Measurements from ENCODE around the gene ERI3.
A peak's percentile ranks its signal among the peaks of the same experiment; 100 is the strongest.

Gene ERI3

GRCh38 chr1:44259090-44259489 is 96.0 kb downstream of the ERI3 start:
- no peak for DNase-seq

DNA sequence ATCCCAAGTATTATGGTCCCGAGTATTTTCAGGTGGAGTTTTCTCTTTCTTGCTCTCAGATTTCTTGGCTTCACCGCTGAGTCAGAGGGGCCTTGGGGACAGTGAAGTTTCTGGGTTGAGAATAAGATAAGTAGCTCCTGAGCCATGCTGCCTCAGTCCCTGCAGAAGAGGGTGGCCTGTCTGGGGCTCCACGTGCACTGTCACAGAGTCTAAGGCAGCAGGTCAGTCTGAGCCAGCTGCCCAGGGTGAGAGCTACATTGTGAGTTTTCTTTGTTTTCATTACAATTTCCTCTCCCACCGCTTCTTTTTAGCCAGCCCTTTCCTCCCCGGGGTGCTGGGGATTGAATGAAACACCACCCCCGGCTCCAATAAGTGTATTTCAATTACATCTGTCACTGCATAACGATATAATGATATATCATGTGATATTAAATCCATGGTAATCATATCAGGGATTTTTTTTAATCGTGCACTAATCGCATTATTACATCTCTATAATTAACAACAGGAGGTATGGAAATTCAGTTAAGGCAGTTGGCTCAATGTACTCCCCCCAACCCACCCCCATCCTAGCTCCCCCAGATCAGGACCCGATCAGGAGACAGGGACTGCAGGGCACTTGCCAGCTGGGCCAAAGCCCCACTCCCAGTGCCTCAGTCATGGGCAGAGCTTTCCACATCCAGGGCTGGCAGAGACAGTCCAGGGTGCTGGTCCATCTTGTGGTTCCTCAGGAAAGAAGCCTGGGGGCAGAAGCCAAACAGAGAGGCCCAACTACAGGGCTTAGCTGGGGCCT is 98.1 kb downstream of the ERI3 start:
- no peak for DNase-seq

- DNase-seq: no peak
Measured at GRCh38 chr1:44254392-44254910, 100.6 kb downstream of the ERI3 start.

GRCh38 chr1:44251989-44252671 is 102.9 kb downstream of the ERI3 start:
- no peak for DNase-seq

GRCh38 chr1:44251486-44251885 is 103.6 kb downstream of the ERI3 start:
- no peak for DNase-seq

- no peak for DNase-seq
Measured at GRCh38 chr1:44250068-44250781, 104.8 kb downstream of the ERI3 start.

- DNase-seq: no peak
Measured at GRCh38 chr1:44249543-44249942, 105.5 kb downstream of the ERI3 start.

- DNase-seq: no peak
Measured at GRCh38 chr1:44246806-44247205, 108.3 kb downstream of the ERI3 start.

DNA sequence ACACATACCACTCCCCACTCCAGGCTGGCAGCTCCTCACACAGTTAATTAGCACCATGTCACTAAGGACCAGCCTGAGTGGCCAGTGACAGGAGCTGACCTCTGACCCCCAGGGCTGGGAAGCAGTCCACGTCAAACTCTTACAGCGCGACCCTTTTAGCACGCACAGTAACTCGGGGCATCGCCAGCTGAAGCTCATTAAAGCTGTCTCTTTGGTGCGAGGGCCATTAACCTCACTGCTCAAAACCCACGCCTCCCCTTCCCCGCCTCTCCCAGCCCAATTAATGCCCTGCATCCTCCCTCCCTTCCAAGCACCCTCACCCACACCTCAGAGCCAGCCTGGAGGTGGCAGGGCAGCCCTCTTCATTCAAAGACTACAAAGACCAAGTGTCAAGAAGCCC is 110.1 kb downstream of the ERI3 start:
- DNase-seq: no peak

- DNase-seq: no peak
Measured at GRCh38 chr1:44243782-44244495, 111.1 kb downstream of the ERI3 start.

- no peak for DNase-seq
Measured at GRCh38 chr1:44242746-44243145, 112.3 kb downstream of the ERI3 start.

GRCh38 chr1:44240802-44241671 is 114.0 kb downstream of the ERI3 start:
- DNase-seq: no peak

DNA sequence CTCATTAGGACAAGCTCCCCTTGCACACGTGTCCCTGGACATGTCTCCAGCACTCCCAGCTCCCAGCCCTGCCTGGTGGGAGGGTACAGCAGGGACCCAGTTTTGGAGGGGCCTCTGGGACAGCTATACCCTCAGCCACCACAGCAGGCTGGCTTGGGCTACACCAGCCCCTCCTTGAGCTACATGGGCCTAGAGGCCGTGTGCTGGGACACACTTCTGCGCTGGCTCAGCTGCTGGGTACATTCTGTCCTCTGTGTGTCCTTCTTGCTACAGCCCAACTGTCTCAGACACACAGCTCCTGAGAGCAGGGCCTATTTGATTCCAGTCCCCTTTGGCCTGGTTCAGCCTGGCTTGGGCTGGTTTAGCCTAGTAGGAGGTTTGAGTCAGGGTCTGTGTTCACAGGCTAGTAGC is 115.1 kb downstream of the ERI3 start:
- DNase-seq: no peak

DNA sequence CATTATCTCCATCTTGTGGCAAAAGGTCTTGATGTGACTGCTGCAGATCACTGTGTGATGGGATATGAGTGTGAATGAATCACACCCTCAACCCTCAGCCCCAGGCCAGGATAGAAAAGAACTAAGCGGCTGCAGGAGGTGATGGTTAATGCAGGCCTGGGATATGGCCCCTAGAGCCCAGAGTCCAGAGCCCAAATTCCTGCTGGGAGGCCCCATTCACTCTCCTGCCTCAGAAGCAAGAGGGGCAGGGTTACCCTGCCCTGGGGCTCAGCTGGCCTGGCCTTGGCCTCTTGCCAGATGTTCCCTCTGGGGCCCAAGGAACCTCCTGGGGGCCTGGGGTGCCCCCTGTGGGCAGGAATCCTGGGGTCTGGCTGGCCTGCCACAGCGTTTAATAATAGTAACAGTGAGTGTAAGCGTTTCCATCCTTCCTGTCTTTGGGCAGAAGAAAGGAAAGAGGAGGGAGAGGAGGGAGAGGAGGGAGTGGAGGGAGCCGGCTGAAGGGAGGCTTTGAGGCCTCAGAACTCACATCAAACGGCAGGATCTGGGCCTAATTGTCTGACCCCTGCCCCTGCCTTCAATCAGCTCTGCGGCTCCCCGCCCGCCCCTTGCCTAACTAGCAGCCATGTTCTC is 115.6 kb downstream of the ERI3 start:
- no peak for DNase-seq

DNA sequence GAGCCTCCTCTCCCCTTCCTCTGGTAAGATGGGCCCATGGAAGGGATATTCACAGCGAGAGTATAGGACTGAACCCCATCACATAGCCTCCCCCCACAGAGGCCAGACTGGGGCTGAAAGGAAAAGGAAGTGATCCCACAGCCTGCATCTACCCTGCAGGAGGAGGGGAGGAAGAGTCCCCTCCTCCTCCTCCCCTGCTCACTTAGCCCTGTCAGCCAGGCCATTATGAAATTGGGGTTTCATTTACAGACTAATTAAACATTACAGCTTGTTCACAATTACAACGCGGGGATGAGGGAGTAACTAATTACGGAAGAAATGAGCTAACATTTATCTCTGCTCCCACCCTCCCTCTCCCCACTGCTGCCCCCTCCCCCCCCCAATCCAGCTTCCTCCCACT is 116.4 kb downstream of the ERI3 start:
- DNase-seq: no peak

GRCh38 chr1:44237721-44238457 is 117.2 kb downstream of the ERI3 start:
- peak; percentile 39 for DNase-seq

DNA sequence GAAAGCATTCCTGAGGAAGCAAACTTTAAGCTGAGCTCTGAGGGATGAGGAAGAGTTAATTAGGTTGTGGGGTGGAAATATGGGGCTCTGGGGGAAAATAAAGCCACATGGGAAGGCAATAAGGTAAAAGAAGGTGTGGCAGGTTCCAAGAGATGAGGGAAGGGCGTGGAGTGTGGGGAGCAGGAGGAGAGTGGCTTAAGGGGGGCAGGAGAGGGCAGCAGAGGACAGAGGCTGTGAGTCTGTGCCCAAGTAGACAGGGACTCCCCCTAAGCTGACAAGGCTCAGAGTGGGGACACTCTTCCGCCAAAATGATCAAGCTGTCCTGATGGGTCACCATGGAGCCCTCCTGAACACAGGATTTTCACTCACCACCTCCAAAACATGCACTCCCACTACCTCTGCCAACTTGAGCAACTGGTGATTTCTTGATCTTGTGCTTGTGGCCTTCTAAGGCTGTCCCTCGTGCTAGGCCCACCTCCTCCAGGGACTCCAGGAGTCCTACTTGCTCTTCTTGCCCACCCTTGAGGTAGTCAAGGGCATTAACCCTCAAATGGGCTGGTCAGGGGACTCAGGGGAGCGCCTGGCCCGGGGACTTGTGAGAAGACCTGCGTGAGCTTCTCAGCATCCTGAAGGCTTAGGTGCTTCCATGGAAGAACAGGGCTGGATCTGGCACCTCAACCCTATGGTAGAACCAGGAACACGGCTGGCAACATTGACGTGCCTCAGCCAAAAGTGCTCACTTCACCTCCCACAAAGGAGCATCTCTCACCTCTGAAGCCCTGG is 118.4 kb downstream of the ERI3 start:
- no peak for DNase-seq

- no peak for DNase-seq
Measured at GRCh38 chr1:44235808-44236207, 119.2 kb downstream of the ERI3 start.

GRCh38 chr1:44233593-44233992 is 121.5 kb downstream of the ERI3 start:
- no peak for DNase-seq

DNA sequence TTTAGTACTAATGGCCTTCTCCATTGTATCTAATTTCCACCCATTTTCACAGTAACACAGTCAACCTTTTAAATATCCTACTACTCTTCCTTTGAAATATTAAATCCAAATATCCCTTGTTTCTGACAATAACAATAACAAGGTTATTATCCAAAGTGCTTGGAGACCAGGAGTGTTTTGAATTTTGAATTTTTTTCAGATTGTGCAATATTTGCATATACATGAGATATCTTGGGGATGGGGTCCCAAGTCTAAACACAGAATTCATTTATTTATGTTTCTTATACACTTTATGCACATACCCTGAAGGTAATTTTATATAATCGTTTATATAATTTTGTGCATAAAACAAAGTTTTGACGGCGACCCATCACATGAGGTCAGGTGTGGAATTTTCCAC is 124.3 kb downstream of the ERI3 start:
- no peak for DNase-seq
